ENCODE measurements around the gene UMOD.

DNA sequence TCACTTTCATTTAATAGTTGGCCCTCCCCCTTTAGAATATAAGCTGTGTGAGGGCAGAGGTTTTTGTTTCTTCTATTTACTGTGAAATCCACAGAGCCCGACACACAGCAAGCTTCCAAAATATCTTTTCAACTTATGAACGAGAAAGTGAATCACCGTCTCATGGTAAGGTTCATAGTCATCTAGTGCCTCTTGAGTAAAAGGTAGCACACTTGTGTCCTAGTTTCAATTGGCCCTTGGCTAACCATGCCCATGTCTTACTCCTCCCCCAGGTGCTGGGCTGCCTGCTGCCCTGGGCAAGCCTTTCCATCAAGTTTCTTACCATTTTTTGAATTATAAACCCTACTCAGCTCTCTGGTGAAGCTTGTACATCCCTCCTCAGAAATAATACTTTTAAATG, 12.8 kb downstream of the UMOD start:
- TF ChIP-seq, protein P1, sequence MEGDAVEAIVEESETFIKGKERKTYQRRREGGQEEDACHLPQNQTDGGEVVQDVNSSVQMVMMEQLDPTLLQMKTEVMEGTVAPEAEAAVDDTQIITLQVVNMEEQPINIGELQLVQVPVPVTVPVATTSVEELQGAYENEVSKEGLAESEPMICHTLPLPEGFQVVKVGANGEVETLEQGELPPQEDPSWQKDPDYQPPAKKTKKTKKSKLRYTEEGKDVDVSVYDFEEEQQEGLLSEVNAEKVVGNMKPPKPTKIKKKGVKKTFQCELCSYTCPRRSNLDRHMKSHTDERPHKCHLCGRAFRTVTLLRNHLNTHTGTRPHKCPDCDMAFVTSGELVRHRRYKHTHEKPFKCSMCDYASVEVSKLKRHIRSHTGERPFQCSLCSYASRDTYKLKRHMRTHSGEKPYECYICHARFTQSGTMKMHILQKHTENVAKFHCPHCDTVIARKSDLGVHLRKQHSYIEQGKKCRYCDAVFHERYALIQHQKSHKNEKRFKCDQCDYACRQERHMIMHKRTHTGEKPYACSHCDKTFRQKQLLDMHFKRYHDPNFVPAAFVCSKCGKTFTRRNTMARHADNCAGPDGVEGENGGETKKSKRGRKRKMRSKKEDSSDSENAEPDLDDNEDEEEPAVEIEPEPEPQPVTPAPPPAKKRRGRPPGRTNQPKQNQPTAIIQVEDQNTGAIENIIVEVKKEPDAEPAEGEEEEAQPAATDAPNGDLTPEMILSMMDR (IDR thresholded peaks at IDR 0.05; ENCODE audit: insufficient read depth, low read length, poor library complexity, severe bottlenecking): no peak
- TF ChIP-seq EZH2phosphoT487 (conservative IDR thresholded peaks at IDR 0.05; ENCODE audit: low read length): no peak

Measured in SU-DHL-6 (cell line).